Measurements from ENCODE around the gene BAIAP2L1. TPM values are rescaled to one million over a fixed set of nuclear protein-coding genes. Genes with fewer than 3 reads are reported as not detected.

The BAIAP2L1 gene
- total and polyA plus RNA-seq, 2 of the 8 experiments (the other 6 are each of a cell fraction or from before 2014, with no cell fraction given) = 19.2 to 42.9 TPM

DNA sequence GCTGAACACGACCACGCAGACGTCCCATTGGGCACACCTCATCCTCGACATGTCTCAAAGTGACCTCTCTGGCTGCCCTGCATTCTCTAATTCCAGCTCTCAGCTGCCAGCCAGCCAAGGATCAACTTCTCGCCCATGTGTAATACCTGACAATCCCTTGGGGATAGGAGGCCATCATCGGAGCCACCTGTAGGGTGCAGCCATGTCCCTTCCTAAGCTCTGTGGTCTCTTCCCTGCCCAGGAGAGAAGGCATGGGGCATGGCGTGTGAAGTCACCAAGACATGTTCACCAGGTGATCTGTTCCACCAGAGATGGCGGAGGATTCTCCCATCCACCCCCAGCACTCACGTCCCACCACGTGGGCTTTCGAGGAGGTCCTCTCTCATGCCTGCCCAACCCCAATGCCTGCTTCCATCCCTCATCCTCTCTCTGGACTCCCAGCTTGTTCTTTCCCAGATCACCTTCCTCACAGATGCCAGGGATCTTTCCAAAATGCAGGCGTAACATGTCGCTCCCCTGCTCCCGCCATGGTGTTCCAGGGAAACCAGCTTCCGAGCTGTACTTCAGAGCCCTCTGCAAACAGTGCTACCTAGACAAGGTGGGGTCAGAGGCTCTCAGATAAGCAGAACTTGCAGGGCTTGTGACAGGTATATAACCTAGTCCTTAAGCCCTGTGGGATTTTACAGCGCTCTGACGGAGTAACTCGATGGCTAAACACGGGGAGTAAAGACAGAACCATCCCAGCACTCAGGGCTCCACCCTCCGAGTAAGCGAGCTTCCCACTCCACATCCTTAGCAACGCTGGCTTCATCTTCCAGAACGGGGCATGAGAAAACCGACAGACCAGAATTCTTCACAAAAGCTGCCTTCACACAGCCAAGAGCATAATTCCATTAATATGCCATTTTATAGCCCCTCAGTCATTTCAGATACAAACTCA, 78.3 kb downstream of the BAIAP2L1 start:
- H3K27ac ChIP-seq (ENCODE audit: low read depth, low read length) = no peak overlapping the region; the same call in 1 of the 2 replicates
- H3K4me1 ChIP-seq (replicated peaks in 1 of 4; ENCODE audit: control insufficient read depth in 3 of 4, insufficient read depth in 4 of 4, low read length in 3 of 4) = peaks cover 4 to 17% (median 10%) of the 10 kb centered on the region in 4 experiments
- H3K56ac ChIP-seq (replicated peaks; ENCODE audit: insufficient read length, low read depth, low read length) = no peak overlapping the region
- H2AK5ac ChIP-seq (ENCODE audit: low read depth, low read length) = no peak overlapping the region; the same call in 1 of the 2 replicates
- H3K79me1 ChIP-seq (ENCODE audit: low read depth, low read length) = no peaks in the 10 kb centered on the region; the same call in 1 of the 2 replicates
- H3K23ac ChIP-seq (ENCODE audit: insufficient read length) = no peak overlapping the region
- H2BK120ac ChIP-seq (replicated peaks; ENCODE audit: low read depth, low read length) = no peak overlapping the region
- H3K9me3 ChIP-seq (ENCODE audit: insufficient read depth in 2 of 2, low read depth in 1 of 2, low read length in 1 of 2) = peaks cover 0 to 4% of the 10 kb centered on the region in 2 experiments; a peak in 1 of 4 replicates
- DNase-seq (ENCODE audit: low read depth in 1 of 2, low spot score in 2 of 2) = no peak
- peaks cover 0 to 2% (median 0%) of the 10 kb centered on the region in 4 experiments; a peak in 1 of 8 replicates for H3K36me3 ChIP-seq (ENCODE audit: control insufficient read depth in 2 of 4, insufficient read depth in 4 of 4, low read length in 3 of 4)
- no peaks in the 10 kb centered on the region for H3K27me3 ChIP-seq (replicated peaks in 1 of 4; ENCODE audit: control insufficient read depth in 3 of 4, extremely low read depth in 1 of 4, insufficient read depth in 3 of 4, low read length in 3 of 4)
- no peak overlapping the region for H2BK20ac ChIP-seq (ENCODE audit: low read length)
- H4K20me1 ChIP-seq (replicated peaks in 1 of 2; ENCODE audit: control insufficient read depth in 1 of 2, insufficient read depth in 2 of 2, low read length in 2 of 2) = peaks cover 4 to 6% of the 10 kb centered on the region in 2 experiments
- ChIA-PET POLR2A (ENCODE audit: partially characterized antibody) (interaction anchor here (0.9 to 2.6 kb wide), 4 partner anchors 9 to 78 kb away, joined by 3 to 16 read pairs (median 4); partner anchors contain the start of gene BAIAP2L1), CTCF (ENCODE audit: partially characterized antibody) (interaction anchor here (0.5 to 6.9 kb wide), 13 partner anchors 8 to 556 kb away, joined by 3 to 48 read pairs (median 3); partner anchors contain the start of genes BAIAP2L1 and TRRAP)
- H3K9ac ChIP-seq (replicated peaks in 1 of 4; ENCODE audit: extremely low read depth in 1 of 4, low read depth in 3 of 4, low read length in 3 of 4) = no peak overlapping the region
- H3K18ac ChIP-seq (ENCODE audit: extremely low read depth, low read length) = no peak overlapping the region; the same call in 1 of the 2 replicates
- H3K79me2 ChIP-seq (ENCODE audit: control insufficient read depth in 1 of 2, insufficient read depth in 2 of 2, low read length in 2 of 2) = peaks cover 0 to 41% of the 10 kb centered on the region in 2 experiments; a peak in 2 of 4 replicates
- H2BK5ac ChIP-seq (ENCODE audit: low read depth, low read length) = 0 out of 2 replicates have a peak overlapping the region, but pooled peaks have one; percentile 24
- no peak overlapping the region for H2BK15ac ChIP-seq (ENCODE audit: low read length)
- no peak overlapping the region for H2AFZ ChIP-seq (ENCODE audit: low read length)
- 85% methylated on average over 23 of the region's 24 CpGs; no CpG with 5 or more reads in 1 of the 2 experiments for WGBS, 2 experiments (ENCODE audit: extremely low coverage in 1 of 2, insufficient coverage in 1 of 2, insufficient read length in 1 of 2, insufficient replicate concordance in 2 of 2, low coverage in 1 of 2, low lambda C conversion rate in 2 of 2, missing lambda C conversion rate in 1 of 2)
- H3K23me2 ChIP-seq (ENCODE audit: low read depth, low read length) = no peaks in the 10 kb centered on the region
- H4K8ac ChIP-seq (ENCODE audit: extremely low read depth, insufficient read depth, low read length) = no peak overlapping the region
- no peak overlapping the region for H4K91ac ChIP-seq (replicated peaks; ENCODE audit: insufficient read length, low read length)
- TF ChIP-seq SUZ12 (IDR thresholded peaks at IDR 0.05; ENCODE audit: low read length) (no peak), KDM1A (IDR thresholded peaks at IDR 0.05; ENCODE audit: borderline replicate concordance, low read length) (no peak), RAD21 (IDR thresholded peaks at IDR 0.05 in 1 of 2, conservative IDR thresholded peaks at IDR 0.05 in 1 of 2; ENCODE audit: low read depth in 2 of 2, low read length in 2 of 2) (peak; percentile 53 to 54), CHD1 (IDR thresholded peaks at IDR 0.05; ENCODE audit: low read depth, low read length) (no peak), YY1 (IDR thresholded peaks at IDR 0.05; ENCODE audit: low read depth, low read length) (no peak)
- TF ChIP-seq, protein P1, sequence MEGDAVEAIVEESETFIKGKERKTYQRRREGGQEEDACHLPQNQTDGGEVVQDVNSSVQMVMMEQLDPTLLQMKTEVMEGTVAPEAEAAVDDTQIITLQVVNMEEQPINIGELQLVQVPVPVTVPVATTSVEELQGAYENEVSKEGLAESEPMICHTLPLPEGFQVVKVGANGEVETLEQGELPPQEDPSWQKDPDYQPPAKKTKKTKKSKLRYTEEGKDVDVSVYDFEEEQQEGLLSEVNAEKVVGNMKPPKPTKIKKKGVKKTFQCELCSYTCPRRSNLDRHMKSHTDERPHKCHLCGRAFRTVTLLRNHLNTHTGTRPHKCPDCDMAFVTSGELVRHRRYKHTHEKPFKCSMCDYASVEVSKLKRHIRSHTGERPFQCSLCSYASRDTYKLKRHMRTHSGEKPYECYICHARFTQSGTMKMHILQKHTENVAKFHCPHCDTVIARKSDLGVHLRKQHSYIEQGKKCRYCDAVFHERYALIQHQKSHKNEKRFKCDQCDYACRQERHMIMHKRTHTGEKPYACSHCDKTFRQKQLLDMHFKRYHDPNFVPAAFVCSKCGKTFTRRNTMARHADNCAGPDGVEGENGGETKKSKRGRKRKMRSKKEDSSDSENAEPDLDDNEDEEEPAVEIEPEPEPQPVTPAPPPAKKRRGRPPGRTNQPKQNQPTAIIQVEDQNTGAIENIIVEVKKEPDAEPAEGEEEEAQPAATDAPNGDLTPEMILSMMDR (IDR thresholded peaks at IDR 0.05; ENCODE audit: control extremely low read depth in 1 of 3, insufficient read depth in 1 of 3, low read depth in 1 of 3, low read length in 3 of 3) = peak in 2 of 3 experiments; percentile 28 to 37; a peak in 2 of 4 replicates
- H3K14ac ChIP-seq (ENCODE audit: insufficient read length) = no peak overlapping the region
- no peak for FAIRE-seq
- H2BK12ac ChIP-seq (ENCODE audit: low read depth, low read length) = peak overlapping the region; percentile 4; the same call in 1 of the 2 replicates
- H3K4ac ChIP-seq (replicated peaks; ENCODE audit: insufficient read length, low read depth, low read length) = no peak overlapping the region
- H3K4me3 ChIP-seq (ENCODE audit: extremely low read depth in 1 of 4, insufficient read depth in 2 of 4, low read depth in 3 of 4, low read length in 4 of 4) = no peak overlapping the region; a peak in 1 of 8 replicates
- H4K5ac ChIP-seq (ENCODE audit: insufficient read length, low read depth, low read length) = no peak overlapping the region
- H3K4me2 ChIP-seq (ENCODE audit: insufficient read depth in 1 of 2, low read depth in 2 of 2, low read length in 2 of 2) = peak overlapping the region in 1 of 2 experiments; percentile 83; a peak in 1 of 4 replicates
